ENCODE data around the gene EGF. TPM values are rescaled to one million over a fixed set of nuclear protein-coding genes. Genes with fewer than 3 reads are reported as not detected.

Gene EGF
- total and polyA plus RNA-seq, 3 experiments from 2014 or later, result not detected

DNA sequence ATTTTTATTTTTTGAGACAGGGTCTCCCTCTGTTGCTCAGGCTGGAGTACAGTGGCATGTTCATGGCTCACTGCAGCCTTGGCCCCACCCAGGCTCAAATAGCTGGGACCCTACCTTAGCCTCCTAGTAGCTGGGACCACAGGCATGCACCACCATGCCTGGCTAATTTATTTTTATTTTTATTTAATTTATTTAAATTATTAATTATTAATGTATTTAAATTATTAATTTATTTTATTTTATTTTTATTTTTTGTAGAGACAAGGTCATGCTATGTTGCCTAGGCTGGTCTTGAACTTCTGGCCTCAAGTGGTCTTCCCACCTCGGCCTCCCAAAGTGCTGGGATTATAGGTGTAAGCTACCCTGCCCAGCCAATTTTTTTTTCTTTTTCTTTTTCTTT, 69.3 kb downstream of the EGF start:
- H3K36me3 ChIP-seq (ENCODE audit: insufficient read depth, low read length), result no peaks in the 10 kb centered on the region
- no peak for DNase-seq
- Mint-ChIP-seq H3K4me1 (no peaks in the 10 kb centered on the region), H3K36me3 (no peaks in the 10 kb centered on the region), H3K4me3 (no peak overlapping the region), H3K9me3 (no peaks in the 10 kb centered on the region), H3K27me3 (peaks cover 10 to 12% of the 10 kb centered on the region in 2 donors), H3K27ac (no peak overlapping the region)
- no peak overlapping the region for H3K4me3 ChIP-seq (ENCODE audit: low read length)
- no peak overlapping the region for H3K27ac ChIP-seq (ENCODE audit: low read depth, low read length)
- CTCF ChIA-PET, result interaction anchor here (3.2 kb wide), 1 partner anchor 16 kb away, joined by 11 read pairs; no protein-coding TSS in a partner anchor
- H3K9me3 ChIP-seq (ENCODE audit: low read length), result no peaks in the 10 kb centered on the region
- H3K4me1 ChIP-seq (ENCODE audit: insufficient read depth, low read length), result no peaks in the 10 kb centered on the region
- no peaks in the 10 kb centered on the region for H3K27me3 ChIP-seq (ENCODE audit: insufficient read depth, low read length, poor library complexity, severe bottlenecking)
- POLR2A ChIA-PET, result no interaction called here

DNA sequence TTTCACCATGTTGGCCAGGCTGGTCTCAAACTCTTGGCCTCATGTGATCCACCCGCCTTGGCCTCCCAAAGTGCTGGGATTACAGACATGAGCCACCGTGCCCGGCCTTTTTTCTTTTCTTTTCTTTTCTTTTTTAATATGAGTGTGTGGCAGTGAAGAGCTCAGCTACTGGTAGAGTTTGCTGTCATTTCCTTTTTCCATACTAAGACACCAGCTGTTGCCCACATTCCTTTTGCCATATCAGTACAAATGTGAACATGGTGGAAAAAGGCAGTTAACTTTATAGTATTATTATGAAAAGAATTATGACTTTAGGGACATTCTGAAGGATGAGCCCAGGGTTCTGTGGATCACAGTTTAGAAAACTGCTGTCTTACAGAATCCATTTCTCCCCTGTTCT, 69.8 kb downstream of the EGF start:
- no peak for DNase-seq
- Histone ChIP-seq H3K4me3 (ENCODE audit: low read length) (no peak overlapping the region), H3K27ac (ENCODE audit: low read depth, low read length) (no peak overlapping the region), H3K9me3 (ENCODE audit: low read length) (no peaks in the 10 kb centered on the region), H3K27me3 (ENCODE audit: insufficient read depth, low read length, poor library complexity, severe bottlenecking) (no peaks in the 10 kb centered on the region), H3K4me1 (ENCODE audit: insufficient read depth, low read length) (no peaks in the 10 kb centered on the region), H3K36me3 (ENCODE audit: insufficient read depth, low read length) (no peaks in the 10 kb centered on the region)
- Mint-ChIP-seq H3K4me3 (no peak overlapping the region), H3K27me3 (peaks cover 12 to 14% of the 10 kb centered on the region in 2 donors), H3K9me3 (no peaks in the 10 kb centered on the region), H3K27ac (no peak overlapping the region), H3K36me3 (no peaks in the 10 kb centered on the region), H3K4me1 (no peaks in the 10 kb centered on the region)
- CTCF ChIA-PET, result interaction anchor here (0.6 to 3.2 kb wide), 2 partner anchors 16 to 350 kb away, joined by 4 to 11 read pairs; no protein-coding TSS in a partner anchor
- POLR2A ChIA-PET, result no interaction called here

DNA sequence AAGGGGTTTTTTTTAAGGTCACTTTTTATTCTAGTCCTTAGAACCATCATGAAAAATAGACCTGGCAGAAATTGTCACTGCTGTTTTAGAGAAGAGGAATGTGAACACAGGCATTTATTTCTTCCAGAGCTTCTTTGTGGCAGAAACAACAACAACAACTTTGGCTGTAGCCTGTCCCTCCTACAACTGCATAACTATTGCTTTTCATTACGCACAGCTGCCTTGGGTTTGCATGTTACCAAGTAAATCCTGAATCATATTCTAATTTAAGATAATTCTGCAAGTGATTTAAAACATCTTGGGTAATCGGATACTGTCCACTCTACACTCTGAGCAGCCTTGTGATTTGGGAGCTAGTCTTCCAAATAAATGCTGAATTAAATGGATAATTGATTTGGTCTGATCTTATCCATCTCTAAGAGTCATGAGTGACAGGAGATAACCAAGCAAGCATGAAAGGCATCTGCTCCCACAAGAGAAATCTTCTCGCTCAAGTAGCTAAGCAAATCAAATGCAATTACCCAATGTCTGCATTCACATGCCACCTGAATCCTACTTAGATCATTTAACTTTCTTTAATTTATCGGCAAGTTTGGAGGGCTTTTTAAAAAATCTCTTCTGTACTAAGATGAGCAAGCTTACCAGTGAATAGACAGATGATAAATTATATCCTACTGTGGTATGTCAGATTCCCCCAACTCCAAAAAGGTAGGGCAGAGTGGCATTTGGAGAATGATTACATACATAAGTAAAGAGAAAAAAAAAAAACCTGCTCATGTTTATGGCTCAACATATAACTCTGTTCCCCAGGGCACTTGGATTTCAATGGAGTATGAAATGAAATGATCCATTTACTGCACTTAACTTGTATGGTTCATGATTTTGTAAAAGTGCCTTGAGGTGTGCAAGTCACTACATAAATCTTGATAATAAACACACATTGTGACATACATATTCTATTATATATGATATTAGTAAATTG, 73.6 kb downstream of the EGF start:
- CTCF ChIA-PET, result no interaction called here
- Mint-ChIP-seq H3K4me1 (peaks cover 0 to 8% (median 0%) of the 10 kb centered on the region in 3 donors), H3K4me3 (no peak overlapping the region), H3K27ac (no peak overlapping the region), H3K9me3 (no peaks in the 10 kb centered on the region), H3K27me3 (peaks cover 7 to 17% of the 10 kb centered on the region in 2 donors), H3K36me3 (no peaks in the 10 kb centered on the region)
- DNase-seq, result no peak
- Histone ChIP-seq H3K36me3 (ENCODE audit: insufficient read depth, low read length) (no peaks in the 10 kb centered on the region), H3K4me3 (ENCODE audit: low read length) (no peak overlapping the region), H3K9me3 (ENCODE audit: low read length) (no peaks in the 10 kb centered on the region), H3K27ac (ENCODE audit: low read depth, low read length) (no peak overlapping the region), H3K27me3 (ENCODE audit: insufficient read depth, low read length, poor library complexity, severe bottlenecking) (peaks cover 6% of the 10 kb centered on the region), H3K4me1 (ENCODE audit: insufficient read depth, low read length) (no peaks in the 10 kb centered on the region)
- POLR2A ChIA-PET, result no interaction called here

DNA sequence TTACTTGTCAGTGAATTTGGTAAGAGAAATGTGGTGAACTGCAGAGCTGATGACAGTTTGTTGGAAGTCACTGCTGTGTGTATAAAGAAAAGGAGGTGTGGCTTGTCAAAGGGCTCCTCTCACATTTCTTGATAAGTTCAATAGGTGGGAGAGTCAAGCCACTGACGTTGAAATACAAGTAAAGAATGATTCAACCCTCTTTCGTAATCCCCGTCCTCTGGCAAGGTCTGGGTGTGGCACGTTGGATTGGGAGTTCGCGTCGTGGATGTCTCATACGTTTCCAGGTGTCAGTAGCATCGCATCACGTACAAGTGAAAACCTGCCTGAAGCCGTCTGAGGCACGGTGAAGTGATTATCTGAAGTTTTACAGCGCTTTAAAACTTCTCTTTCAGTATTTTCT, 76.4 kb downstream of the EGF start:
- peaks cover 7 to 32% of the 10 kb centered on the region in 2 donors for H3K27me3 Mint-ChIP-seq
- no peaks in the 10 kb centered on the region for H3K36me3 Mint-ChIP-seq
- no peaks in the 10 kb centered on the region for H3K36me3 ChIP-seq (ENCODE audit: insufficient read depth, low read length)
- no peak overlapping the region for H3K27ac Mint-ChIP-seq
- peaks cover 0 to 8% (median 0%) of the 10 kb centered on the region in 3 donors for H3K4me1 Mint-ChIP-seq
- peaks cover 6% of the 10 kb centered on the region for H3K27me3 ChIP-seq (ENCODE audit: insufficient read depth, low read length, poor library complexity, severe bottlenecking)
- H3K9me3 ChIP-seq (ENCODE audit: low read length), result no peaks in the 10 kb centered on the region
- no peaks in the 10 kb centered on the region for H3K9me3 Mint-ChIP-seq
- no peak overlapping the region for H3K4me3 ChIP-seq (ENCODE audit: low read length)
- no peak overlapping the region for H3K27ac ChIP-seq (ENCODE audit: low read depth, low read length)
- ChIA-PET CTCF (no interaction called here), POLR2A (no interaction called here)
- DNase-seq, result no peak
- no peaks in the 10 kb centered on the region for H3K4me1 ChIP-seq (ENCODE audit: insufficient read depth, low read length)
- no peak overlapping the region for H3K4me3 Mint-ChIP-seq

DNA sequence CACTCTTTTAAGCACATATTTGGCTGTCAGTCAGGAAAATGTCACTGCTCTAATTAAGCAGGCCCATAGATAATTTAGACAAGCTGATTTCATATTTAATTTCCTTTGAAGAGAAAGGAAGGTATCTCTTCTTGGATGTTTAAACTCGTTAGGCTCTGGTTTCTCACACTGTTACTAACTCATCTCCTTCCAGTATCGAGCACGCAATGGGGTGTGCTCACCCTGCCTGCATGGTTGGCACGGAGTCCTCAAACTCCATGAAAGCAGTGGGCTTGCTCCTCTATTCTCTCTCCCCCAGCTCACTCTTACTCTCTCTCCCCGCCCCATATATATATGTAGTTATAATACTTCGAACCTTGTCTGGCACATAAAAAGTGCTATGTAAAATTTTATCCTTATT, 76.9 kb downstream of the EGF start:
- no peak for DNase-seq
- H3K27ac ChIP-seq (ENCODE audit: low read depth, low read length), result no peak overlapping the region
- ChIA-PET POLR2A (no interaction called here), CTCF (no interaction called here)
- peaks cover 0 to 13% (median 5%) of the 10 kb centered on the region in 3 donors for H3K4me1 Mint-ChIP-seq
- H3K9me3 Mint-ChIP-seq, result no peaks in the 10 kb centered on the region
- no peak overlapping the region for H3K4me3 ChIP-seq (ENCODE audit: low read length)
- H3K36me3 Mint-ChIP-seq, result no peaks in the 10 kb centered on the region
- H3K27me3 ChIP-seq (ENCODE audit: insufficient read depth, low read length, poor library complexity, severe bottlenecking), result peaks cover 6% of the 10 kb centered on the region
- H3K4me1 ChIP-seq (ENCODE audit: insufficient read depth, low read length), result no peaks in the 10 kb centered on the region
- no peak overlapping the region for H3K27ac Mint-ChIP-seq
- no peaks in the 10 kb centered on the region for H3K9me3 ChIP-seq (ENCODE audit: low read length)
- H3K36me3 ChIP-seq (ENCODE audit: insufficient read depth, low read length), result no peaks in the 10 kb centered on the region
- H3K27me3 Mint-ChIP-seq, result peaks cover 7 to 32% of the 10 kb centered on the region in 2 donors
- no peak overlapping the region for H3K4me3 Mint-ChIP-seq

DNA sequence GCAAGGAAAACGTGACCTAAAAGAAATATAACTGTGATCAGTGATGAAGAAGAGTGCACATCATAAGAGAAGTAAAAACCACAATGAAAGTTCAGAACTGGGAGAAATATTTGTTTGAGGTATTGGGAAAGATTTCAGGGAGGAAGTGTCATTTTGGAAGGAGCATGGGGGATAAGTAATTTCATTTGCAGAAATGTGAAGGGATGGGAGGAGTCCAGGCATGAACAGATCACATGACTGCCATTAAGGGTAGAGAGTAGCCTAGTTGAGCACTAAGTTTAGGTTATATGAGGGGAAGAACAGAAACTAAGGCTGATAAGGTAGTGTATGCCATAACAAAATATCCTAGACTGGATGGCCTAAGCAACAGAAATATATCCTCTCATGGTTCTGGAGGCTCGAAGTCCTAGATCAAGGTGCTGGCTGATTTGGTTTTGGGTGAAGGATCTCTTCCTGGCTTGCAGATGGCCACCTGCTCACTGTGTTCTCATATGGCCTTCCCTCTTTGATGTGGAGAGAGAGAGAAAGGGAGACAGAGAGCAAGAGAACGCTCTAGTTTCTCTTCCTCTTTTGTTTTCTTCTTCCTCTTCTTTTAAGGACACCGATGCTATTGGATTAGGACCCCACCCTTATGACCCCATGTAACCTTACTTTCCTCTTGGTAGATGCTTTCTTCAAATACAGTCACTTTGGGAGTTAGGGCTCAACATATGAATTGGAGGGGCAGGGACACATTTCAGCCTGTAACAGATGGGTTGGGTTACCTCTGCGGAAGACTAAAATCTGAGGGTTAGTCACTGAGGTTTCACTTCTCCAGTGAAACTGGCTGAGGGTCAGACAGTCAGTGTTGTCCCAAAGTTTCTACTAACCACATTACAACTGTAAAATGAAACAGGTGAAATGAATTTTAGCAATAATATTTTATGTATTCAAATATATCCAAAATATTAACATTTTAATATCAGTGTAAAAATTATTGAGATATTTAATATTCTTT, 77.9 kb downstream of the EGF start:
- Histone ChIP-seq H3K4me3 (ENCODE audit: low read length) (no peak overlapping the region), H3K9me3 (ENCODE audit: low read length) (no peaks in the 10 kb centered on the region), H3K27ac (ENCODE audit: low read depth, low read length) (no peak overlapping the region), H3K36me3 (ENCODE audit: insufficient read depth, low read length) (no peaks in the 10 kb centered on the region), H3K4me1 (ENCODE audit: insufficient read depth, low read length) (no peaks in the 10 kb centered on the region), H3K27me3 (ENCODE audit: insufficient read depth, low read length, poor library complexity, severe bottlenecking) (peaks cover 6% of the 10 kb centered on the region)
- Mint-ChIP-seq H3K36me3 (no peaks in the 10 kb centered on the region), H3K27me3 (peaks cover 7 to 36% of the 10 kb centered on the region in 2 donors), H3K27ac (peak overlapping the region in 1 of 8 donors; percentile 51), H3K4me3 (no peak overlapping the region), H3K9me3 (no peaks in the 10 kb centered on the region), H3K4me1 (peaks cover 0 to 16% (median 7%) of the 10 kb centered on the region in 3 donors)
- DNase-seq, result no peak
- CTCF ChIA-PET, result no interaction called here
- POLR2A ChIA-PET, result no interaction called here

DNA sequence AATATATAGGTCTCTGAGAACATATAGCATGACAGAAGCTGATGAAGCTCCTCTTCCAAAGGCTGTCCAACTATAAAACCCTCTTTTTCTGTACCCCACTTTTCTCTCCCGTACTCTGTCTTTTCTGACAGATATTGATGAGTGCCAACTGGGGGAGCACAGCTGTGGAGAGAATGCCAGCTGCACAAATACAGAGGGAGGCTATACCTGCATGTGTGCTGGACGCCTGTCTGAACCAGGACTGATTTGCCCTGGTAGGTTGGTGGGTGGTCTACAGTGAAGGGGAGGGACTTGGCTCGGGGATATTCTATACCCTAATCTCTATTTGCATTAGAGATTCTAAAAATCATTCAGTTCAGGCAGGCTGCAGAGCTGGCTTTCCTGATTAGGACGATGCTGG, 80.4 kb downstream of the EGF start:
- Histone ChIP-seq H3K4me1 (ENCODE audit: insufficient read depth, low read length) (no peaks in the 10 kb centered on the region), H3K27me3 (ENCODE audit: insufficient read depth, low read length, poor library complexity, severe bottlenecking) (peaks cover 6% of the 10 kb centered on the region), H3K9me3 (ENCODE audit: low read length) (no peaks in the 10 kb centered on the region), H3K27ac (ENCODE audit: low read depth, low read length) (no peak overlapping the region), H3K36me3 (ENCODE audit: insufficient read depth, low read length) (no peaks in the 10 kb centered on the region), H3K4me3 (ENCODE audit: low read length) (no peak overlapping the region)
- Mint-ChIP-seq H3K27me3 (peaks cover 2 to 38% of the 10 kb centered on the region in 2 donors), H3K4me3 (no peak overlapping the region), H3K36me3 (no peaks in the 10 kb centered on the region), H3K27ac (no peak overlapping the region), H3K9me3 (no peaks in the 10 kb centered on the region), H3K4me1 (peaks cover 0 to 16% (median 7%) of the 10 kb centered on the region in 3 donors)
- ChIA-PET CTCF (interaction anchor here (7.8 kb wide), 1 partner anchor 523 kb away, joined by 106 read pairs; no protein-coding TSS in a partner anchor), POLR2A (no interaction called here)
- no peak for DNase-seq

Data from CD8-positive, alpha-beta memory T cell (primary cell).